Small intestine (tissue), 7 donors: ENCODE data around the gene STARD9. TPM values are rescaled to one million over a fixed set of nuclear protein-coding genes. Genes with fewer than 3 reads are reported as not detected.
"Not testable (repeated sequence)": the region's sequence is repeated elsewhere in the genome, so short reads cannot be mapped to it uniquely, and the experiment has no call there.

Experiments
- DNase-seq, 2 donors: peaks; one replicate each; pipeline versions ENCODE4 v3.0.0 to v3.0.0-alpha.2; 2013
- FAIRE-seq: peaks from 2 replicates; lab custom pipeline; 2012; peaks lifted over from hg19 to GRCh38; lab: Jason Lieb, UNC
- H3K27ac ChIP-seq, 3 donors: one replicate each; pipeline ENCODE4 v1.5.1; 2013; ENCODE audit warnings: low read length in 2 of 3, mild to moderate bottlenecking in 2 of 3, control low read depth in 1 of 3, inconsistent platforms in 1 of 3, low read depth in 1 of 3, moderate library complexity in 1 of 3
- H3K27me3 ChIP-seq, 3 donors: one replicate each; pipeline ENCODE4 v1.6.1; 2013; ENCODE audit warnings: low read length in 3 of 3, inconsistent platforms in 1 of 3; ENCODE audit not compliant: control insufficient read depth in 3 of 3, insufficient read depth in 3 of 3
- H3K36me3 ChIP-seq, 3 donors: one replicate each; pipeline ENCODE4 v1.6.1; 2013; ENCODE audit warnings: low read length in 3 of 3, inconsistent platforms in 1 of 3, low read depth in 1 of 3, mild to moderate bottlenecking in 1 of 3, moderate library complexity in 1 of 3; ENCODE audit not compliant: control insufficient read depth in 3 of 3, insufficient read depth in 2 of 3
- H3K4me1 ChIP-seq, 3 donors: one replicate each; pipeline ENCODE4 v1.6.1; 2013; ENCODE audit warnings: low read length in 2 of 3, inconsistent platforms in 1 of 3, low read depth in 1 of 3, mild to moderate bottlenecking in 1 of 3, moderate library complexity in 1 of 3; ENCODE audit not compliant: control insufficient read depth in 3 of 3, insufficient read depth in 2 of 3
- H3K4me3 ChIP-seq, 3 donors: one replicate each; pipeline ENCODE4 v1.5.1; 2013; ENCODE audit warnings: low read length in 3 of 3, control low read depth in 1 of 3, inconsistent platforms in 1 of 3, low read depth in 1 of 3, mild to moderate bottlenecking in 1 of 3, moderate library complexity in 1 of 3
- H3K9me3 ChIP-seq, 2 donors: one replicate each; pipeline ENCODE4 v1.6.1; 2013; ENCODE audit warnings: low read depth in 1 of 2, low read length in 1 of 2; ENCODE audit not compliant: control insufficient read depth in 2 of 2, insufficient read depth in 1 of 2
- WGBS, 3 donors: extraction: QIAGEN DNeasy Blood & Tissue Kit; methylation state at CpG; one replicate each; pipeline ENCODE4 v1.1.7; 2013; 5-methylcytosine and 5-hydroxymethylcytosine counted together
- polyA plus RNA-seq, 4 donors: library from polyadenylated mRNA; stranded (reverse) in 3 of 4; unstranded in 1 of 4; fragments of 200-250 nt in 3 of 4; fragments of 120-200 nt in 1 of 4; gene quantifications; one replicate each; pipeline versions ENCODE4 v1.2.1 to v1.2.3, GENCODE V29; 2013
- donor health status: healthy with polysubstance abuse.
- donor health status: control.
- donor health status: control.
- donor health status: Bipolar disorder and iron deficiency.
- donor health status: healthy.

The STARD9 gene
- polyA plus RNA-seq, 4 donors = under 0.01 to 5.0 (median 1.9) TPM

DNA sequence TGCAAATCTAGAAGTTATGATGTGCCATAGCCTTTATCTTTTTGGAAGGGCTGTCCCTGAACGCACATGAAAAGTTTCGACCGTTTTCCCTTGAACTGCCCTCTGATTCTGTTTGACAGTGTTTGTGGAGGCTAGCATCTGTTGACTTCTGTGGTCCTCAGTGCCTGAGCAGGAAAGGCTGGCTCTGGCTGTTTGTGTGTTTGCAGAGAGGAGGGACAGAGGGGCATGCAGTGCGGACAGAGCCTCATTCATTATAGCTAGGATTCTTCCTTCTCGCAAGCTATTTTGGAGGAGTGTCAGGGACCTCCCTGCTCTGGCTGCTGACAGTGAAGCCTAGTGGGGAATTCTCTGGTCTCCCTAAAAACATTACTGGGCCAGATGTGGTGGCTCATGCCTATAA, 97.0 kb downstream of the STARD9 start:
- no peak for FAIRE-seq
- Histone ChIP-seq H3K9me3 (no peaks in the 10 kb centered on the region), H3K27ac (no peak overlapping the region), H3K4me1 (no peaks in the 10 kb centered on the region), H3K27me3 (no peaks in the 10 kb centered on the region), H3K4me3 (no peak overlapping the region), H3K36me3 (peaks cover 0 to 10% (median 0%) of the 10 kb centered on the region in 3 donors)
- 78 to 89% (median 86%) methylated on average over 5 of the region's 5 CpGs for WGBS, 3 donors
- DNase-seq = no peak

DNA sequence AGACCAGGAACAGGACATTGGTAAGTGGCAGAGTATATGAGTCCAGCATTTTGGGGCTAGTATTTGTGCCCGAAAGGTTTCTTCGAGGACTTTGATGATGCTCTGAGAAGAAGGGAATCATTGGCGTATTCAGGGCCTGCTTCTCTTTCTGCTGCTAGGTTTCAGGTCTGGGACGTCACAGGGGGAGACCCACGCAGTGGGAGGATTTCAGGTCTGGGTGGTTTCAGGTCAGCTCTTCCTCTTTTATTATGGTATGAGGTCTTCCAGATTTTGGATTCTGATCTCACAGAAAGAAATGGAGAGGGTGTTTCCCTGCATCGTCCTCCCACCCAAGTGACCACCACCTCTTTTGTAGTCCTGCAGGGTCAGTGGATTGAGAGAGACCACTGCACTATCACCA, 99.1 kb downstream of the STARD9 start:
- Histone ChIP-seq H3K36me3 (peaks cover 0 to 12% (median 0%) of the 10 kb centered on the region in 3 donors), H3K4me1 (no peaks in the 10 kb centered on the region), H3K27me3 (no peaks in the 10 kb centered on the region), H3K4me3 (no peak overlapping the region), H3K27ac (no peak overlapping the region), H3K9me3 (no peaks in the 10 kb centered on the region)
- WGBS, 3 donors = 87 to 95% (median 94%) methylated on average over 6 of the region's 6 CpGs
- no peak for DNase-seq
- FAIRE-seq = no peak

DNA sequence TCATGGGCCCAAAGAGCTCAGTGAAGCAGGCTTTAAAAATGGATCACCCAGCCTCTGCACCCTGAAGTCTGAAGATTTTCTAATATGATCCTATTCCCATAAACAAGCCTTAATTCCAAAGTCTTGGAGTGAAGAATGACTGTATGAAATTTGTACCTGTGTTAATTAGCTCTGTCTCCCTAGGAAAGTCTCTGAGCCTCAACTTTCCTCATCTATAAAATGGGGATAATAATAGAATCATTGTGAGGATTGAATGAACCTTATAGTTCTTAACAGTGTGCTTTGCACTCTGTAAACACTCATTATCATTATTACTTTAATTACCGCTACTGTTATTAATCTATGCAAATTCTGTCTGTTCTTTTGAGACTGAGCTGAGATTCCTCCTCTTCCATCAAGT, 99.6 kb downstream of the STARD9 start:
- H3K36me3 ChIP-seq = peaks cover 0 to 12% (median 0%) of the 10 kb centered on the region in 3 donors
- H3K27ac ChIP-seq = no peak overlapping the region
- 100% methylated on average over 1 of the region's 1 CpG for WGBS, 3 donors
- FAIRE-seq (no peak), DNase-seq (no peak)
- no peak overlapping the region for H3K4me3 ChIP-seq
- H3K4me1 ChIP-seq = no peaks in the 10 kb centered on the region
- no peaks in the 10 kb centered on the region for H3K9me3 ChIP-seq
- no peaks in the 10 kb centered on the region for H3K27me3 ChIP-seq

DNA sequence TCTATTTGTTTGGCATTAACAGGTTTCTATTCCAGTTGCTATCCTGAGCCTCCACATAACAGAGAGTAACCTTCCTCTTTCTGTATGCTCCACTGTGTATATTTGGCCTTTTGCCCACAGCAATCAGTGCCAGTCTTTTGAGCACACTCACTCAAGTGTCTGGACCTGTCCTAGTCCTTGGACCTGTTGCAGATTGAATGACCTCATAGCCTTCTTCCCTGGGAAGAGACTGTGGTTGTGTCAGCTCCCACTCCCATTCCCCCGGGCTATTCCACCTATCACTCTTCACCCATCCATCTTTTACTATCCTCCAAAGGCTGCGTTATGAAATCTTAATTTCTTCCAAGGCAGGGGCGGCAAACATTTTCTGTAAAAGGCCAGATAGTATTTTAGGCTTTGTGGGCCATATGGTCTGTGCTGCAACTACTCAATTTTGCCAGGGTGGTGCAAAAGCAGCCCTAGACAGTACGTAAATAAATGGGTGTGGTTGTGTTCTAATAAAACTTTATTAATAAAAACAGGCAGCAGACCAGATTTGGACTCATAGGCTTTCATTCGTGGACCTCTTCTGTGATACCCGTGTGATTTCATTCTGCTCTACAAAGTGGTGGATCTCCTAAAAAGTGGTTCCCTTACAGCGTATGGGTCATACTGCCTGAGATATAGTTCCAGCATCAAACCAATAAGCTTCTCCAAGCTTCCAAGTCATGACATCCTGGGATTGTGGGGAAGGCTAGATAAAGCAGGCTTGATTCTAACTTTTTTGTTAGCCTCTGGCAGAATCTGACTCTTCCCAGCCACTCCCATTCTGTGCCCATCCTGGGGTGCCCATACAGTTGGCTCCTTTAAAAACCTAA, 104.1 kb downstream of the STARD9 start:
- Histone ChIP-seq H3K4me3 (no peak overlapping the region), H3K27ac (no peak overlapping the region), H3K27me3 (no peaks in the 10 kb centered on the region), H3K36me3 (peaks cover 0 to 18% (median 2%) of the 10 kb centered on the region in 3 donors), H3K9me3 (no peaks in the 10 kb centered on the region), H3K4me1 (no peaks in the 10 kb centered on the region)
- 80 to 92% (median 83%) methylated on average over 7 of the region's 7 CpGs for WGBS, 3 donors
- no peak for FAIRE-seq
- peak in 1 of 2 donors; percentile 25 for DNase-seq

DNA sequence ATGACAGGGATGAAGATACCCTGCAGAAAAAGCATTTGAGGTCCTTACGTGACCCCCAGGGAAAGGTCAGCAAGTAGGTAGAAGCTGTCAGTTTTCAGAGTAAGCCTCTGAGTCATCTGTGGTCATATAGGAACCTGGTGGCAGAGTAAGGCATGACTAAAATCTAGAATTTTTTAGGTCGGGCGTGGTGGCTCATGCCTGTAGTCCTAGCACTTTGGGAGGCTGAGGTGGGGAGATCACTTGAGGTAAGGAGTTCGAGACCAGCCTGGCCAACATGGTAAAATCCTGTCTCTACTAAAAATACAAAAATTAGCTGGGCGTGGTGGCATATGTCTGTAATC, 104.7 kb downstream of the STARD9 start:
- H3K27ac ChIP-seq, H3K4me1 ChIP-seq, H3K4me3 ChIP-seq, H3K9me3 ChIP-seq, H3K27me3 ChIP-seq, DNase-seq, FAIRE-seq: not testable (repeated sequence)
- H3K36me3 ChIP-seq = peaks cover 0 to 21% (median 2%) of the 10 kb centered on the region in 3 donors
- WGBS, 3 donors = 74 to 86% (median 86%) methylated on average over 5 of the region's 5 CpGs

DNA sequence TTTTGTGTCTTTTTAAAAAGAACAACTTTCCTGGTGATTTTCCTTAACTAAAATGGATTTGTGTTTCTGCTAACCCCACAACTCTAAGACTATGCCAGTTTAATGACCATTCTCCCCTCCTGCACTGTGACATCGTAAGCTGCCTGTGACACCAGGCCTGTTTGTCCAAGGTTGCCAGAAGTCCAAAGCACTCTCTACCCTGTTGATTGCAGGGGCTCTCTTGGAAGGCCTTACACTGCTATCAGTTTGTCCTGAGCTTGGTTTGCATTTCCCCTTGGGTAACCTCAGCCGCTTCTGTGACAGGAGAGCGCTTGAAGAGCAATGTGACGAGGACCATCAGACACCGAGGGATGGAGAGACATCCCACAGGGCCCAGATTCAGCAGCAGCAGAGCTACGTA, 105.7 kb downstream of the STARD9 start:
- 93 to 98% (median 94%) methylated on average over 6 of the region's 6 CpGs for WGBS, 3 donors
- no peak for FAIRE-seq
- H3K36me3 ChIP-seq = peaks cover 0 to 24% (median 7%) of the 10 kb centered on the region in 3 donors

DNA sequence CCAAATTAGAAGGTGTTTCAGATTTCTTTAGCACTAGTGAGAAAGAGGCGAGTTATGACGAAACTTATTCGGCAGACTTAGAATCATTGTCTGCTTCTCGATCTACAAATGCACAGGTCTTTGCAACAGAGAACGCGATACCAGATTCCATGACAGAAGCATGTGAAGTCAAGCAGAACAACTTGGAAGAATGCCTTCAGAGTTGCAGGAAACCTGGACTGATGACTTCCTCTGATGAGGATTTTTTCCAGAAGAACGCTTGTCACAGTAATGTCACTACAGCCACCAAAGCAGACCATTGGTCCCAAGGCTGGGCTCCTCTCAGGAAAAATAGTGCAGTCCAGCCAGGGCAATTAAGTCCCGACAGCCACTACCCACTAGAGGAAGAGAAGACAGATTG, 110.9 kb downstream of the STARD9 start:
- FAIRE-seq (no peak), DNase-seq (no peak)
- Histone ChIP-seq H3K4me1 (no peaks in the 10 kb centered on the region), H3K4me3 (no peak overlapping the region), H3K36me3 (peaks cover 0 to 27% (median 8%) of the 10 kb centered on the region in 3 donors), H3K9me3 (no peaks in the 10 kb centered on the region), H3K27me3 (no peaks in the 10 kb centered on the region), H3K27ac (no peak overlapping the region)
- WGBS, 3 donors = 94 to 95% (median 95%) methylated on average over 8 of the region's 8 CpGs

More for the DNA sequence above, 105.7 kb downstream of the STARD9 start:
- Histone ChIP-seq H3K4me3 (no peak overlapping the region), H3K27me3 (no peaks in the 10 kb centered on the region), H3K9me3 (no peaks in the 10 kb centered on the region), H3K4me1 (no peaks in the 10 kb centered on the region), H3K27ac (no peak overlapping the region)
- no peak for DNase-seq

DNA sequence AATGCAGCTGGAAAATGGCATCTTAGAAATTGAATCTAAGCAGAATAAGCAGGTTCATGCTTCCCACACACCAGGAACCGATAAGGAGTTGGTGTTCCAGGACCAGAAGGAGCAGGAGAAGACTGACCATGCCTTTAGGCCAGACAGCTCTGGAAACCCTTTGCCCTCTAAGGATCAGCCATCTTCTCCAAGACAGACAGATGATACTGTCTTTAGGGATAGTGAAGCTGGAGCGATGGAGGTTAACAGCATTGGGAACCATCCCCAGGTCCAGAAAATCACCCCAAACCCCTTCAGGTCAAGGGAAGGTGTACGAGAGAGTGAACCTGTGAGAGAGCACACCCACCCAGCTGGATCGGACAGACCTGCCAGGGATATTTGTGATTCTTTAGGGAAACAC, 112.3 kb downstream of the STARD9 start:
- FAIRE-seq (no peak), DNase-seq (no peak)
- no peaks in the 10 kb centered on the region for H3K4me1 ChIP-seq
- no peak overlapping the region for H3K27ac ChIP-seq
- peaks cover 0 to 25% (median 5%) of the 10 kb centered on the region in 3 donors for H3K36me3 ChIP-seq
- no peaks in the 10 kb centered on the region for H3K27me3 ChIP-seq
- WGBS, 3 donors = 94 to 95% (median 95%) methylated on average over 4 of the region's 4 CpGs
- no peak overlapping the region for H3K4me3 ChIP-seq
- no peaks in the 10 kb centered on the region for H3K9me3 ChIP-seq
